ENCODE results near the gene PNMA6E.
"Not testable (repeated sequence)": the region's sequence is repeated elsewhere in the genome, so short reads cannot be mapped to it uniquely, and the experiment has no call there.

The PNMA6E gene

GRCh38 chrX:153407736-153408135 is 6.6 kb upstream of the PNMA6E start:
- no peak for DNase-seq

- DNase-seq: no peak
These were observed 5.8 kb upstream of the PNMA6E start for GRCh38 chrX:153406903-153407302.

GRCh38 chrX:153406011-153406410 is 4.9 kb upstream of the PNMA6E start:
- no peak for DNase-seq

GRCh38 chrX:153405426-153405825 is 4.3 kb upstream of the PNMA6E start:
- no peak for DNase-seq

- not testable (repeated sequence) for DNase-seq
These were observed 3.2 kb upstream of the PNMA6E start for GRCh38 chrX:153404333-153404732.

- peak; percentile 64 for DNase-seq
These were observed 711 bp downstream of the PNMA6E start for GRCh38 chrX:153400146-153401132.

GRCh38 chrX:153398275-153398960 is 2.7 kb downstream of the PNMA6E start:
- DNase-seq: no peak

GRCh38 chrX:153397256-153397960 is 3.7 kb downstream of the PNMA6E start:
- no peak for DNase-seq

GRCh38 chrX:153396320-153397195 is 4.6 kb downstream of the PNMA6E start:
- no peak for DNase-seq

GRCh38 chrX:153395613-153396319 is 5.4 kb downstream of the PNMA6E start:
- no peak for DNase-seq

- DNase-seq: no peak
These were observed 6.5 kb downstream of the PNMA6E start for GRCh38 chrX:153394612-153395011.

- no peak for DNase-seq
These were observed 8.4 kb downstream of the PNMA6E start for GRCh38 chrX:153392642-153393321.

- DNase-seq: not testable (repeated sequence)
These were observed 11.7 kb downstream of the PNMA6E start for GRCh38 chrX:153389460-153389768.

- no peak for DNase-seq
These were observed 12.3 kb downstream of the PNMA6E start for GRCh38 chrX:153388722-153389459.

- no peak for DNase-seq
These were observed 13.0 kb downstream of the PNMA6E start for GRCh38 chrX:153387987-153388721.

- no peak for DNase-seq
These were observed 13.8 kb downstream of the PNMA6E start for GRCh38 chrX:153387345-153387744.

- DNase-seq: no peak
These were observed 15.1 kb downstream of the PNMA6E start for GRCh38 chrX:153386097-153386496.

GRCh38 chrX:153384973-153385372 is 16.2 kb downstream of the PNMA6E start:
- not testable (repeated sequence) for DNase-seq

GRCh38 chrX:153384390-153384789 is 16.8 kb downstream of the PNMA6E start:
- DNase-seq: no peak

All from activated CD4-positive, CD25-positive, alpha-beta regulatory T cell treated with anti-CD3 and anti-CD28 coated beads, Interleukin-2, amount 50 U/mL, for 72 hours (primary cell).